HCT116 (cell line): ENCODE data around the gene SH2D2A. TPM values are rescaled to one million over a fixed set of nuclear protein-coding genes. Genes with fewer than 3 reads are reported as not detected.

Experiments used
- ATAC-seq: fragments of 200-7000 bp; cut with Tn5 transposase; 2 replicates; pipeline ENCODE4 v1.9.1; 2020; ENCODE audit warnings: mild to moderate bottlenecking, moderate library complexity
- BruUV-seq: library from RNA; stranded (reverse); fragments of 400-500 nt; replicated peaks from 2 replicates; lab custom pipeline; 2021; lab: Mats Ljungman, UMichigan
- CTCF ChIA-PET: fragments of 300-600 bp; sonication (Branson Sonifier 250); formaldehyde crosslinking; loops from one replicate; lab custom pipeline; 2021; ENCODE audit warnings: antibody characterized with exemption; lab: Charles Lee
- POLR2A ChIA-PET: fragments of 300-600, 350-600 bp; sonication (Branson Sonifier 250); formaldehyde crosslinking; loops from one replicate; lab custom pipeline; 2021; ENCODE audit warnings: antibody characterized with exemption; lab: Charles Lee
- RAD21 ChIA-PET, 2 experiments: fragments of 300-600 bp; sonication (Branson Sonifier 250); formaldehyde crosslinking; loops; one replicate each; lab custom pipeline; 2023; ENCODE audit warnings: low total read pairs in 2 of 2; ENCODE audit not compliant: uncharacterized antibody in 2 of 2, unreplicated experiment in 2 of 2, low non-redundant PET in 1 of 2; lab: Charles Lee
- DNase-seq: peaks from one replicate; pipeline ENCODE4 v3.0.0-alpha.2; 2010; ENCODE audit warnings: low read depth, low spot score
- H2AFZ ChIP-seq: fragments of 200-600 bp; shearing (Covaris generic), sonication (generic); 2 replicates; pipeline ENCODE4 v1.6.1; 2017; ENCODE audit warnings: low read depth, mixed run types, mixed read lengths, antibody characterized with exemption, low read length; ENCODE audit not compliant: poor library complexity, severe bottlenecking
- H3K27ac ChIP-seq: 2 replicates; pipeline ENCODE4 v1.5.1; 2012; ENCODE audit warnings: low read depth, low read length
- H3K27me3 ChIP-seq: fragments of 200-600 bp; sonication (generic); 2 replicates; pipeline ENCODE4 v1.6.1; 2016; ENCODE audit warnings: mixed run types, low read length, mixed read lengths; ENCODE audit not compliant: insufficient read depth
- H3K36me3 ChIP-seq, 2 experiments: fragments of 200-500 bp in 1 of 2; fragments of 200-600 bp in 1 of 2; sonication (Bioruptor generic) in 1 of 2; sonication (generic) in 1 of 2; 2 replicates each; pipeline versions ENCODE4 v1.5.1 to v1.6.1; 2014 to 2016; ENCODE audit warnings: low read length in 2 of 2, inconsistent platforms in 1 of 2, mixed read lengths in 1 of 2, mixed run types in 1 of 2; ENCODE audit not compliant: insufficient read depth in 2 of 2, control insufficient read depth in 1 of 2
- H3K4me1 ChIP-seq, 2 experiments: fragments of 200-600 bp in 1 of 2; sonication (generic) in 1 of 2; 2 replicates each; pipeline versions ENCODE4 v1.5.1 to v1.6.1; 2012 to 2017; ENCODE audit warnings: low read length in 2 of 2, inconsistent platforms in 1 of 2, mild to moderate bottlenecking in 1 of 2, mixed read lengths in 1 of 2, mixed run types in 1 of 2, moderate library complexity in 1 of 2; ENCODE audit not compliant: insufficient read depth in 2 of 2, control insufficient read depth in 1 of 2
- H3K4me2 ChIP-seq: fragments of 200-600 bp; sonication (generic); 2 replicates; pipeline ENCODE4 v1.6.1; 2017; ENCODE audit warnings: mixed run types, low read length, mixed read lengths
- H3K4me3 ChIP-seq, 2 experiments: fragments of 200-600 bp in 1 of 2; sonication (generic) in 1 of 2; replicated peaks in 1 of 2; 2 replicates each; pipeline ENCODE4 v1.5.1; 2011 to 2016; ENCODE audit warnings: low read length in 2 of 2, control low read depth in 1 of 2, low read depth in 1 of 2, mild to moderate bottlenecking in 1 of 2, mixed read lengths in 1 of 2, mixed run types in 1 of 2
- H3K79me2 ChIP-seq: fragments of 200-600 bp; sonication (generic); 2 replicates; pipeline ENCODE4 v1.6.1; 2017; ENCODE audit warnings: mild to moderate bottlenecking, mixed run types, low read length, moderate library complexity, mixed read lengths; ENCODE audit not compliant: insufficient read depth
- H3K9ac ChIP-seq: fragments of 200-600 bp; sonication (generic); 2 replicates; pipeline ENCODE4 v1.6.1; 2016; ENCODE audit warnings: low read length, mixed read lengths
- H3K9me2 ChIP-seq: fragments of 200-600 bp; sonication (generic), shearing (Covaris generic); 2 replicates; pipeline ENCODE4 v1.6.1; 2017; ENCODE audit warnings: mixed run types, mild to moderate bottlenecking, moderate library complexity; ENCODE audit not compliant: insufficient read depth
- H3K9me3 ChIP-seq, 2 experiments: fragments of 200-500 bp in 1 of 2; fragments of 200-600 bp in 1 of 2; sonication (Bioruptor generic) in 1 of 2; sonication (generic) in 1 of 2; 2 replicates each; pipeline ENCODE4 v1.6.1; 2014 to 2017; ENCODE audit warnings: low read length in 2 of 2, mixed read lengths in 2 of 2, inconsistent platforms in 1 of 2, low read depth in 1 of 2, mild to moderate bottlenecking in 1 of 2, mixed run types in 1 of 2, moderate library complexity in 1 of 2; ENCODE audit not compliant: control insufficient read depth in 1 of 2, insufficient read depth in 1 of 2
- H4K20me1 ChIP-seq: fragments of 200-600 bp; sonication (generic), shearing (Covaris generic); 2 replicates; pipeline ENCODE4 v1.6.1; 2017; ENCODE audit warnings: mixed run types, mild to moderate bottlenecking, moderate library complexity; ENCODE audit not compliant: insufficient read depth
- CTCF ChIP-seq, 3 experiments: fragments of 200-600 bp in 1 of 3; sonication (generic) in 1 of 3; IDR thresholded peaks in 2 of 3; conservative IDR thresholded peaks in 1 of 3; 2 replicates each; pipeline ENCODE4 v1.5.1; 2012 to 2017; ENCODE audit warnings: low read depth in 2 of 3, low read length in 2 of 3, antibody characterized with exemption in 1 of 3, borderline replicate concordance in 1 of 3, control low read depth in 1 of 3, mild to moderate bottlenecking in 1 of 3, mixed read lengths in 1 of 3, mixed run types in 1 of 3, moderate library complexity in 1 of 3; ENCODE audit not compliant: insufficient read depth in 1 of 3
- MAX ChIP-seq: IDR thresholded peaks from 2 replicates; pipeline ENCODE4 v1.6.1; 2012
- RAD21 ChIP-seq: IDR thresholded peaks from 2 replicates; pipeline ENCODE4 v1.6.1; 2012; ENCODE audit warnings: low read depth, mild to moderate bottlenecking
- ZBTB33 ChIP-seq: IDR thresholded peaks from 2 replicates; pipeline ENCODE4 v1.6.1; 2011; ENCODE audit warnings: mild to moderate bottlenecking, low read length, moderate library complexity; ENCODE audit not compliant: insufficient replicate concordance; ENCODE audit errors: extremely low read depth
- intact Hi-C: fragments of 100-400 bp; cut with micrococcal nuclease; formaldehyde crosslinking; loops from 2 replicates; pipeline ENCODE4 v1.10.0; 2022
- total RNA-seq: library from RNA; stranded (reverse); gene quantifications from one replicate; pipeline ENCODE4 v1.2.1, GENCODE V29; 2021; ENCODE audit not compliant: unreplicated experiment

Gene SH2D2A
- total RNA-seq, 1 experiment from 2014 or later = 4.8 TPM

GRCh38 chr1:156858959-156859522 is 42.4 kb upstream of the SH2D2A start, which contains the start of gene INSRR:
TSS of gene INSRR (minus strand) at chr1:156859117. CDS start at chr1:156858621, 496 bp downstream.
- peaks cover 3% of the 10 kb centered on the region; the same call in 1 of the 2 replicates for H3K27me3 ChIP-seq
- peak within 1 kb of the TSS; percentile 93 for H3K4me2 ChIP-seq
- POLR2A ChIA-PET = interaction anchor here (1.5 to 1.6 kb wide), 3 partner anchors 133 to 198 kb away, joined by 3 to 10 read pairs (median 4); no protein-coding TSS in a partner anchor
- ATAC-seq = no peak
- no peaks in the 10 kb centered on the region for H3K36me3 ChIP-seq
- H3K9me3 ChIP-seq = no peaks in the 10 kb centered on the region
- CTCF ChIA-PET = interaction anchor here (0.9 to 6.5 kb wide), 16 partner anchors 11 to 239 kb away, joined by 3 to 136 read pairs (median 6); partner anchors contain the start of genes HAPLN2, ISG20L2, METTL25B and MRPL24
- RAD21 ChIA-PET = interaction anchor here in 1 of 2 experiments (1.1 to 1.9 kb wide), 2 partner anchors 45 to 170 kb away, joined by 3 to 16 read pairs; no protein-coding TSS in a partner anchor
- H3K27ac ChIP-seq = no peak within 1 kb of the TSS
- H4K20me1 ChIP-seq = no peaks in the 10 kb centered on the region
- intact Hi-C loops = no loop called here
- peak within 1 kb of the TSS; percentile 30 to 55 for H3K4me3 ChIP-seq
- peaks cover 4 to 17% of the 10 kb centered on the region in 2 experiments; a peak in 3 of 4 replicates for H3K4me1 ChIP-seq
- BruUV-seq = no TSS peak
- H3K9ac ChIP-seq = no peak within 1 kb of the TSS
- DNase-seq = no peak
- no peaks in the 10 kb centered on the region for H3K9me2 ChIP-seq
- H3K79me2 ChIP-seq = no peaks in the 10 kb centered on the region
- no peak within 1 kb of the TSS for H2AFZ ChIP-seq
- TF ChIP-seq MAX (no peak), RAD21 (no peak), CTCF (IDR thresholded peaks at IDR 0.05 in 2 of 3, conservative IDR thresholded peaks at IDR 0.05 in 1 of 3; ENCODE audit: borderline replicate concordance in 1 of 3, insufficient read depth in 1 of 3, low read depth in 2 of 3, low read length in 2 of 3) (no peak)

GRCh38 chr1:156858555-156858956 is 41.9 kb upstream of the SH2D2A start:
- Histone ChIP-seq H3K9ac (no peak overlapping the region), H3K4me3 (no peak overlapping the region), H3K36me3 (no peaks in the 10 kb centered on the region), H2AFZ (no peak overlapping the region), H3K27me3 (peaks cover 3% of the 10 kb centered on the region; the same call in 1 of the 2 replicates), H4K20me1 (no peaks in the 10 kb centered on the region), H3K4me2 (no peak overlapping the region), H3K4me1 (peaks cover 4 to 17% of the 10 kb centered on the region in 2 experiments; a peak in 3 of 4 replicates), H3K9me3 (no peaks in the 10 kb centered on the region), H3K9me2 (no peaks in the 10 kb centered on the region), H3K27ac (no peak overlapping the region), H3K79me2 (no peaks in the 10 kb centered on the region)
- BruUV-seq = no TSS peak
- ChIA-PET CTCF (interaction anchor here (1.9 to 6.5 kb wide), 5 partner anchors 20 to 169 kb away, joined by 9 to 136 read pairs (median 44); partner anchors contain the start of genes ISG20L2 and METTL25B), RAD21 (interaction anchor here in 1 of 2 experiments (1.1 kb wide), 1 partner anchor 44 kb away, joined by 3 read pairs; no protein-coding TSS in a partner anchor), POLR2A (no interaction called here)
- TF ChIP-seq ZBTB33 = no peak
- no peak for DNase-seq
- intact Hi-C loops = no loop called here
- no peak for ATAC-seq
